Progenitor cell of endocrine pancreas (in vitro differentiated cells): ENCODE data around the gene AXIN1. TPM values are rescaled to one million over a fixed set of nuclear protein-coding genes. Genes with fewer than 3 reads are reported as not detected.

Experiments used
- DNase-seq: peaks from one replicate; pipeline ENCODE4 v3.0.0; 2021; ENCODE audit warnings: low spot score; ENCODE audit not compliant: unreplicated experiment
- H3K27ac Mint-ChIP-seq: 2 replicates; pipeline ENCODE4 v1.8.0; 2021; ENCODE audit warnings: mild to moderate bottlenecking, moderate library complexity, mixed read lengths
- H3K27me3 Mint-ChIP-seq: 2 replicates; pipeline ENCODE4 v1.8.0; 2021; ENCODE audit warnings: mixed read lengths
- H3K36me3 Mint-ChIP-seq: 2 replicates; pipeline ENCODE4 v1.8.0; 2022; ENCODE audit warnings: mixed read lengths; ENCODE audit not compliant: insufficient read depth
- H3K4me1 Mint-ChIP-seq: 2 replicates; pipeline ENCODE4 v1.8.0; 2021; ENCODE audit warnings: low read depth, mixed read lengths
- H3K4me3 Mint-ChIP-seq: 2 replicates; pipeline ENCODE4 v1.8.0; 2021; ENCODE audit warnings: low read depth, mild to moderate bottlenecking, moderate library complexity, mixed read lengths
- H3K9me3 Mint-ChIP-seq: 2 replicates; pipeline ENCODE4 v1.8.0; 2021; ENCODE audit warnings: low read depth, mixed read lengths
- CTCF ChIP-seq: fragments of 200-600 bp; sonication (generic); IDR thresholded peaks from one replicate; pipeline ENCODE4 v1.5.0; 2021; ENCODE audit warnings: antibody characterized with exemption, mild to moderate bottlenecking; ENCODE audit not compliant: unreplicated experiment
- total RNA-seq: library from RNA; stranded (reverse); gene quantifications from 2 replicates; pipeline ENCODE4 v1.2.1, GENCODE V29; 2021

Gene AXIN1
- total RNA-seq, 1 donor from 2014 or later = 34.4 TPM

DNA sequence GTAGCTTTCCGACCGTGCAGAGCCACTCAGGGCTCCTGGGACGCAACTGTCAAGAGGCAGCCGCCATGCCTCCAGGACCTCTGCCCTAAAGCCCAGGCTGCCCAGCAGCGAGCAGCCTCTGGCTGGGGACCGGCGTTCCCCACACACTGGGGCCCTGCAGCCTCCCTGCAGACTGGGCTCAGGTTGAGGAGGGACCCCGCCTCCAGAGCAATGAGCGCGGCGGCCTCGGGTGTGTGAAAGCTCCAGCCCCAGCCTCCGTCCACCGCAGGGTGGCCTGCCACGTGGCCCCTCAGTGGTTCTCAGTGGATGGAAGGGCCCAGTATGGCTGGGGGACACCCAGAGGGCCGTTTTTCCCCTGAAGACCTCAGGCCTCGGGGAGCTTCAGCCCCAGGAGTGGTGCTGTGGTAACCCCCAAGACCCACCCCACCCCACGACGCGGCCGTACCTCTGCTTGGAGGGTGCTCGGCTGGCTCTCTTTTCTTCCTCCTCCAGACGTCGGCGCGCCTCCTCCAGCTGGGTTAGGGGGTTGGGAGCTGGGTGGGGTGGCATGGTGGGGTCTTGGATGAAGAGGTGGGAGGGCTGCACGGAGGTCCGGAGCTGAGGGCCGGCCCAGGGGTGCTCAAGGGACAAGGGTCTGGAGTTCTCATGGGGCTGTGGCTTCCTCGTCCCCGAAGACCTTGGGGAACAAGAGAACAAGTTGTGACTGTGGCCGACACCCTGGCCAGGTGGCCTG is 59.3 kb downstream of the AXIN1 start:
- no peaks in the 10 kb centered on the region for H3K27me3 Mint-ChIP-seq
- DNase-seq = no peak
- TF ChIP-seq CTCF = no peak
- H3K27ac Mint-ChIP-seq = no peak overlapping the region
- peaks cover 7% of the 10 kb centered on the region for H3K36me3 Mint-ChIP-seq
- no peaks in the 10 kb centered on the region for H3K4me1 Mint-ChIP-seq
- no peaks in the 10 kb centered on the region for H3K9me3 Mint-ChIP-seq
- H3K4me3 Mint-ChIP-seq = no peak overlapping the region

- Mint-ChIP-seq H3K4me3 (no peak overlapping the region), H3K27me3 (no peaks in the 10 kb centered on the region), H3K27ac (no peak overlapping the region), H3K36me3 (peaks cover 13% of the 10 kb centered on the region), H3K9me3 (no peaks in the 10 kb centered on the region), H3K4me1 (no peaks in the 10 kb centered on the region)
- no peak for DNase-seq
- TF ChIP-seq CTCF = no peak
Measured at GRCh38 chr16:291539-291938, 61.0 kb downstream of the AXIN1 start.

GRCh38 chr16:290681-291405 is 61.7 kb downstream of the AXIN1 start:
- no peak overlapping the region for H3K4me3 Mint-ChIP-seq
- TF ChIP-seq CTCF = no peak
- H3K9me3 Mint-ChIP-seq = no peaks in the 10 kb centered on the region
- DNase-seq = no peak
- H3K27ac Mint-ChIP-seq = no peak overlapping the region
- peaks cover 16% of the 10 kb centered on the region for H3K36me3 Mint-ChIP-seq
- H3K4me1 Mint-ChIP-seq = no peaks in the 10 kb centered on the region
- H3K27me3 Mint-ChIP-seq = no peaks in the 10 kb centered on the region

DNA sequence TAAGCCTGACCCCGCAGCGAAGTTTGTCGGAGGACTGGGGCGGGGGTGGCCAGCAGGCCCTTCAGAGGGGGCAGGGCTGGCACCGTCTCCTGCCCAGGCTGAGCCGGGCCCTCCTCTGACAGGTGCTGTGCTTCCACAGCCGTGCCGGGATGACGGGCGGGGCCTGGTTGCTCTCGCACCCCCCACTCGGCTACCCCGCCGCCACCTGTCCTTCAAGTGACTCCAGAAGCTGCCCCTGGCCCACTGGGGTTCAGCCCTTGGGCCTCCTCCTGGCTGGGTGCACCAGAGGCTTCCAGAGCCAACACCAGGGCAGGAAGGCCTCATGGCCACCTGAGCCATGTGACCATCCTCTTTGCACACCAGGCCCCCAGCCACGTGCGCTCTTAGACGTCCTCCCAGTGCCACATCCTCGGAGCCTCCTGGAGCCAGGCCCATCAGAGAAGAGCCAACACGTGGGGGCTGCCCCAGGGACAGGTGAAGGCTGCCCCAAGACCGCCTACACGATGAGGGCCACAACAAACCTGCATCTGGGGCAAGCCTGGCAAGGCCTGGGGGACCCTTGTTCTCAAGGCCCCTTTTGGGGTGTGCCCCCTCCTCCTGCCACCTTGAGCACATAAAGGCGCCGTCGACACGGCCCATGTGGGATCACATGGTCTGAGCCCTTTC is 62.4 kb downstream of the AXIN1 start:
- H3K27me3 Mint-ChIP-seq = no peaks in the 10 kb centered on the region
- H3K36me3 Mint-ChIP-seq = peaks cover 19% of the 10 kb centered on the region
- H3K27ac Mint-ChIP-seq = no peak overlapping the region
- TF ChIP-seq CTCF = no peak
- no peak overlapping the region for H3K4me3 Mint-ChIP-seq
- no peaks in the 10 kb centered on the region for H3K9me3 Mint-ChIP-seq
- no peak for DNase-seq
- no peaks in the 10 kb centered on the region for H3K4me1 Mint-ChIP-seq

- TF ChIP-seq CTCF = no peak
- no peak for DNase-seq
- peaks cover 21% of the 10 kb centered on the region for H3K36me3 Mint-ChIP-seq
- no peaks in the 10 kb centered on the region for H3K27me3 Mint-ChIP-seq
- H3K27ac Mint-ChIP-seq = no peak overlapping the region
- no peaks in the 10 kb centered on the region for H3K4me1 Mint-ChIP-seq
- H3K9me3 Mint-ChIP-seq = no peaks in the 10 kb centered on the region
- H3K4me3 Mint-ChIP-seq = no peak overlapping the region
Measured at GRCh38 chr16:289395-289997, 63.0 kb downstream of the AXIN1 start.
